AG04450 (cell line): Measurements from ENCODE around the gene SYT13. TPM values are rescaled to one million over a fixed set of nuclear protein-coding genes. Genes with fewer than 3 reads are reported as not detected.

Source experiments
- CTCF ChIA-PET: fragments of 300-600, 350-600 bp; formaldehyde crosslinking; extraction: SDS; loops from one replicate; lab custom pipeline; 2022; ENCODE audit warnings: antibody characterized with exemption, inconsistent platforms; lab: Charles Lee
- POLR2A ChIA-PET: fragments of 350-600 bp; formaldehyde crosslinking; extraction: SDS; loops from one replicate; lab custom pipeline; 2021; ENCODE audit warnings: antibody characterized with exemption, inconsistent platforms; lab: Yijun Ruan, JAX
- DNase-seq: peaks from one replicate; pipeline ENCODE4 v3.0.0-alpha.2; 2011; ENCODE audit warnings: low read depth, low spot score
- H3K27ac ChIP-seq: one replicate; pipeline ENCODE4 v1.5.1; 2012; ENCODE audit warnings: low read depth, low read length, control low read depth
- H3K27me3 ChIP-seq: one replicate; pipeline ENCODE4 v1.6.0; 2012; ENCODE audit warnings: low read length; ENCODE audit not compliant: control insufficient read depth, insufficient read depth
- H3K4me3 ChIP-seq: 2 replicates; pipeline ENCODE4 v1.5.1; 2011; ENCODE audit warnings: mild to moderate bottlenecking, low read depth, low read length, control low read depth
- H3K9me3 ChIP-seq: 2 replicates; pipeline ENCODE4 v1.5.1; 2012; ENCODE audit warnings: low read length; ENCODE audit not compliant: control insufficient read depth, insufficient read depth
- CTCF ChIP-seq: IDR thresholded peaks from 2 replicates; pipeline ENCODE4 v1.5.1; 2011; ENCODE audit warnings: low read depth, low read length, control low read depth, inconsistent platforms
- polyA plus RNA-seq: library from polyadenylated mRNA; depleted of rRNA; stranded (reverse); fragments of >200 nt; gene quantifications from 2 replicates; pipeline ENCODE4 v1.2.3, GENCODE V29; 2011

SYT13 gene
- polyA plus RNA-seq, 1 experiment: not detected

- peaks cover 2% of the 10 kb centered on the region for H3K27me3 ChIP-seq
- no peak for DNase-seq
- TF ChIP-seq CTCF: no peak
- H3K4me3 ChIP-seq: no peak overlapping the region
- H3K9me3 ChIP-seq: no peaks in the 10 kb centered on the region
- CTCF ChIA-PET: interaction anchor here (0.7 kb wide), 1 partner anchor 150 kb away, joined by 3 read pairs; no protein-coding TSS in a partner anchor
- H3K27ac ChIP-seq: no peak overlapping the region
- POLR2A ChIA-PET: no interaction called here
Measured at GRCh38 chr11:45260071-45260470, 26.1 kb downstream of the SYT13 start.

GRCh38 chr11:45259592-45259991, 26.5 kb downstream of the SYT13 start:
- H3K9me3 ChIP-seq: no peaks in the 10 kb centered on the region
- no peak for DNase-seq
- no peak overlapping the region for H3K27ac ChIP-seq
- ChIA-PET CTCF (no interaction called here), POLR2A (no interaction called here)
- H3K4me3 ChIP-seq: no peak overlapping the region
- H3K27me3 ChIP-seq: peaks cover 2% of the 10 kb centered on the region
- no peak for TF ChIP-seq CTCF

GRCh38 chr11:45258982-45259530, 27.1 kb downstream of the SYT13 start:
- Histone ChIP-seq H3K9me3 (no peaks in the 10 kb centered on the region), H3K27me3 (peaks cover 2% of the 10 kb centered on the region), H3K4me3 (no peak overlapping the region), H3K27ac (no peak overlapping the region)
- POLR2A ChIA-PET: no interaction called here
- CTCF ChIA-PET: no interaction called here
- no peak for DNase-seq
- no peak for TF ChIP-seq CTCF

GRCh38 chr11:45254070-45254469, 32.1 kb downstream of the SYT13 start:
- Histone ChIP-seq H3K27me3 (peaks cover 7% of the 10 kb centered on the region), H3K27ac (no peak overlapping the region), H3K9me3 (no peaks in the 10 kb centered on the region; the same call in 1 of the 2 replicates), H3K4me3 (no peak overlapping the region)
- TF ChIP-seq CTCF: no peak
- POLR2A ChIA-PET: no interaction called here
- CTCF ChIA-PET: interaction anchor here (1.1 to 2.6 kb wide), 3 partner anchors 24 to 143 kb away, joined by 4 to 15 read pairs (median 5); no protein-coding TSS in a partner anchor
- DNase-seq: no peak

- no peak overlapping the region for H3K4me3 ChIP-seq
- POLR2A ChIA-PET: no interaction called here
- H3K9me3 ChIP-seq: no peaks in the 10 kb centered on the region; the same call in 1 of the 2 replicates
- no peak overlapping the region for H3K27ac ChIP-seq
- CTCF ChIA-PET: interaction anchor here (1.1 to 2.6 kb wide), 6 partner anchors 12 to 148 kb away, joined by 4 to 15 read pairs (median 4); no protein-coding TSS in a partner anchor
- DNase-seq: no peak
- TF ChIP-seq CTCF: no peak
- H3K27me3 ChIP-seq: peaks cover 7% of the 10 kb centered on the region
Measured at GRCh38 chr11:45253640-45254039, 32.5 kb downstream of the SYT13 start.
